HEK293T (cell line): ENCODE data around the gene MACROD1.

Source experiments
- BHLHE40 ChIP-seq: fragments of 450-650 bp; IDR thresholded peaks from 2 replicates; pipeline ENCODE4 v1.6.1; 2016; ENCODE audit warnings: mild to moderate bottlenecking, moderate library complexity, borderline replicate concordance
- HDGF ChIP-seq: fragments of 450-650 bp; IDR thresholded peaks from 2 replicates; pipeline ENCODE4 v1.6.1; 2017; ENCODE audit warnings: antibody characterized with exemption, borderline replicate concordance

DNA sequence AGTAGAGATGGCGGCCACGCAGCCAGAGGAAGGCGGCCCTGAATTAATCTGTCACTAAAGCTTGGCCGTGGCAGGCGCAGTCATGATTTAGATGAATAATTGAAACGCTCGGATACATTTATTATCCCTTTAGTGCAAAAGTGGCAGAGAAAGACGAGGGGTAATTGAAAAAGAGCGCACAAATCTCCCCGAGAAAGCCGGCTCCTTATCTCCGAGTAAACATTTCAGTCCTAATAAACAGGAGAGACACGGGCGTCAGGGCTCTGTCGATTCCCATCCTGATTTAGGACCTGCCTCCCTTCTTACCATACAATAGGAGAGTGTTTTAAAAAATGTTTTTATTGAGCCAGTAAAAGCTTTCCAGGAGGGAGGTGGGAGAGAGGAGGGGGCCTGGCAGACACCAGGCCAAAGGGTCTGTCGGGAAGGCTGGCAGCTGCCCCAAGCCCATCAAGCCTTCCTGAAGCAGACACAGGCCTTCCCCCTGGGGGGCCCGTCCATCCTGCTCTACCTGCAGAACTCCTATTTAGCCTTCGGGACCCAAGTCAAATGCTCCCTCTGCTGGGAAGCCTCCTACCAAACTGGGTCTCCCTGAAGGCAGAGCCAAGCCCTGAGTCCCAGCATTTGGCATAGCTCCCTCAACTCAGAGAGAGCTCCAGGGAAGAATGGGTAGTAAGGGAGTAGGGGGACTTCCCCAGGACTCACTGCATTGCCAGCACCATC lies 156.8 kb downstream of the MACROD1 start:
- TF ChIP-seq BHLHE40 (no peak), HDGF (no peak)
